HepG2 (cell line): ENCODE results near the gene VAV2.

Experiments used
- BRCA1 ChIP-seq: sonication (generic); formaldehyde crosslinking; IDR thresholded peaks from 2 replicates; pipeline ENCODE4 v1.4.0; 2020; ENCODE audit warnings: missing genetic modification reagents
- CBFB ChIP-seq: sonication (generic); formaldehyde crosslinking; IDR thresholded peaks from 2 replicates; pipeline ENCODE4 v1.4.0; 2020; ENCODE audit warnings: missing genetic modification reagents
- CTCF ChIP-seq: sonication (generic); formaldehyde crosslinking; IDR thresholded peaks from 2 replicates; pipeline ENCODE4 v1.5.0; 2020; ENCODE audit warnings: mild to moderate bottlenecking, missing genetic modification reagents, moderate library complexity
- HMGXB3 ChIP-seq: sonication (generic); formaldehyde crosslinking; IDR thresholded peaks from 2 replicates; pipeline ENCODE4 v1.4.0; 2020; ENCODE audit warnings: missing genetic modification reagents, borderline replicate concordance
- MAZ ChIP-seq, 2 experiments: sonication (generic) in 1 of 2; formaldehyde crosslinking in 1 of 2; IDR thresholded peaks; 2 replicates each; pipeline versions ENCODE4 v1.5.0 to v1.6.1; 2012 to 2020; ENCODE audit warnings: low read depth in 2 of 2, mild to moderate bottlenecking in 2 of 2, borderline replicate concordance in 1 of 2, improper control_type of control experiment in 1 of 2, low read length in 1 of 2, missing genetic modification reagents in 1 of 2, moderate library complexity in 1 of 2
- POLR2A ChIP-seq, 2 experiments: IDR thresholded peaks; 2 replicates each; pipeline ENCODE4 v1.6.1; 2011; ENCODE audit warnings: low read depth in 2 of 2, low read length in 2 of 2, mild to moderate bottlenecking in 1 of 2, moderate library complexity in 1 of 2; ENCODE audit not compliant: insufficient read depth in 1 of 2
- PRDM15 ChIP-seq: sonication (generic); formaldehyde crosslinking; IDR thresholded peaks from 2 replicates; pipeline ENCODE4 v1.4.0; 2020; ENCODE audit warnings: missing genetic modification reagents
- ZBTB8A ChIP-seq: sonication (generic); formaldehyde crosslinking; IDR thresholded peaks from 2 replicates; pipeline ENCODE4 v1.4.0; 2020; ENCODE audit warnings: mild to moderate bottlenecking, low read depth, missing genetic modification reagents, borderline replicate concordance
- ZNF124 ChIP-seq: sonication (generic); formaldehyde crosslinking; IDR thresholded peaks from 2 replicates; pipeline ENCODE4 v1.4.0; 2020; ENCODE audit warnings: missing genetic modification reagents
- ZNF274 ChIP-seq: sonication (generic); formaldehyde crosslinking; IDR thresholded peaks from 2 replicates; pipeline ENCODE4 v1.5.1; 2020; ENCODE audit warnings: mild to moderate bottlenecking, missing genetic modification reagents
- ZNF317 ChIP-seq: sonication (generic); formaldehyde crosslinking; IDR thresholded peaks from 2 replicates; pipeline ENCODE4 v1.5.0; 2020; ENCODE audit warnings: mild to moderate bottlenecking, missing genetic modification reagents
- TF ChIP-seq, protein P1 (sequence below): sonication (generic); formaldehyde crosslinking; IDR thresholded peaks from 2 replicates; pipeline ENCODE4 v1.8.1; 2022; ENCODE audit warnings: low read depth, mild to moderate bottlenecking, missing genetic modification reagents
- TF ChIP-seq, protein P2 (sequence below): conservative IDR thresholded peaks from 2 replicates; pipeline ENCODE4 v1.6.1; 2018; ENCODE audit warnings: missing genetic modification reagents

DNA sequence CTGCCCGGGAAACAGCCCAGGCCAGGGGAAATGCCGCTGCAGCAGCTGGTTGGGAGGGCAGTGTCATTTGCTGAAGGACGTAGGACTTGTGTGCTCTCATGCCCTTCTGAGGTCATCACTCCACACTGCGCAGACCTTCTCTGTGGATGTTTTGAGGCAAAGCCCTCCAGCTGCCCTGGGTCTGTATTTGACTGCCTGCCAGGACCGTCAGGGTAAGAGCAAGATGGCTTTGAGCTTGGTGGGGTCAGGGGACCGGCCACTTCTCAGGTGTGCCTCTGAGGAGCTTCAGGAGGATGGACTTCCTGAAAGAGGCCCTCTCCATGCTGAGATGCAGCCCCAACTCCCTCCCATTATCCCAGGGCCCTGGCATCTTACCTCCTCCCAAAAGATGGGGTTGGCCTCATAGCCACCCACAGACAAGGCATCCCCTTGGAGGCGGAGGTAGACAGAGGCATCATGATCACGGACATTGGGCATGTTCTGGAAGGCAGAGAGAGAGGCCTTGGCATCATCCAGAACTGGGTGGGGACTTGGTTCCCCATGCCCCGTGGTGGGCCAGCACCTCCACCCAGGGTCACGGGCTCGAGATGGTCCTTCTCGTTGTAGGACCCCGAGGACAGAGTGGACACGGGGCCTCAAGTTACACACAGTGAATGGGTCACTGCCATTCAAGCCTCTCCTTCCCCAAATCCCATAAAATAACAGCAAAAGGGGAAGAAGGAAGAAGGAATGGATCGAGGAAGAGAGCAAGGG, 273.4 kb downstream of the VAV2 start:
- TF ChIP-seq ZNF274 = no peak
- TF ChIP-seq ZBTB8A (CRISPR knock-in tag) = no peak
- no peak for TF ChIP-seq POLR2A (IDR thresholded peaks at IDR 0.05; ENCODE audit: insufficient read depth in 1 of 2, low read depth in 2 of 2, low read length in 2 of 2)
- TF ChIP-seq MAZ (IDR thresholded peaks at IDR 0.05; ENCODE audit: borderline replicate concordance, low read depth, low read length) = no peak
- TF ChIP-seq MAZ (CRISPR knock-in tag; IDR thresholded peaks at IDR 0.05; ENCODE audit: low read depth) = no peak
- no peak for TF ChIP-seq ZNF317 (CRISPR knock-in tag)
- no peak for TF ChIP-seq CTCF (CRISPR knock-in tag)
- no peak for TF ChIP-seq ZNF124 (CRISPR knock-in tag)
- TF ChIP-seq BRCA1 (CRISPR knock-in tag) = no peak
- TF ChIP-seq PRDM15 (CRISPR knock-in tag) = no peak
- TF ChIP-seq, protein P1, sequence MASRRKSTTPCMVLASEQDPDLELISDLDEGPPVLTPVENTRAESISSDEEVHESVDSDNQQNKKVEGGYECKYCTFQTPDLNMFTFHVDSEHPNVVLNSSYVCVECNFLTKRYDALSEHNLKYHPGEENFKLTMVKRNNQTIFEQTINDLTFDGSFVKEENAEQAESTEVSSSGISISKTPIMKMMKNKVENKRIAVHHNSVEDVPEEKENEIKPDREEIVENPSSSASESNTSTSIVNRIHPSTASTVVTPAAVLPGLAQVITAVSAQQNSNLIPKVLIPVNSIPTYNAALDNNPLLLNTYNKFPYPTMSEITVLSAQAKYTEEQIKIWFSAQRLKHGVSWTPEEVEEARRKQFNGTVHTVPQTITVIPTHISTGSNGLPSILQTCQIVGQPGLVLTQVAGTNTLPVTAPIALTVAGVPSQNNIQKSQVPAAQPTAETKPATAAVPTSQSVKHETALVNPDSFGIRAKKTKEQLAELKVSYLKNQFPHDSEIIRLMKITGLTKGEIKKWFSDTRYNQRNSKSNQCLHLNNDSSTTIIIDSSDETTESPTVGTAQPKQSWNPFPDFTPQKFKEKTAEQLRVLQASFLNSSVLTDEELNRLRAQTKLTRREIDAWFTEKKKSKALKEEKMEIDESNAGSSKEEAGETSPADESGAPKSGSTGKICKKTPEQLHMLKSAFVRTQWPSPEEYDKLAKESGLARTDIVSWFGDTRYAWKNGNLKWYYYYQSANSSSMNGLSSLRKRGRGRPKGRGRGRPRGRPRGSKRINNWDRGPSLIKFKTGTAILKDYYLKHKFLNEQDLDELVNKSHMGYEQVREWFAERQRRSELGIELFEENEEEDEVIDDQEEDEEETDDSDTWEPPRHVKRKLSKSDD = no peak
- no peak for TF ChIP-seq HMGXB3
- no peak for TF ChIP-seq CBFB
- TF ChIP-seq, protein P2, sequence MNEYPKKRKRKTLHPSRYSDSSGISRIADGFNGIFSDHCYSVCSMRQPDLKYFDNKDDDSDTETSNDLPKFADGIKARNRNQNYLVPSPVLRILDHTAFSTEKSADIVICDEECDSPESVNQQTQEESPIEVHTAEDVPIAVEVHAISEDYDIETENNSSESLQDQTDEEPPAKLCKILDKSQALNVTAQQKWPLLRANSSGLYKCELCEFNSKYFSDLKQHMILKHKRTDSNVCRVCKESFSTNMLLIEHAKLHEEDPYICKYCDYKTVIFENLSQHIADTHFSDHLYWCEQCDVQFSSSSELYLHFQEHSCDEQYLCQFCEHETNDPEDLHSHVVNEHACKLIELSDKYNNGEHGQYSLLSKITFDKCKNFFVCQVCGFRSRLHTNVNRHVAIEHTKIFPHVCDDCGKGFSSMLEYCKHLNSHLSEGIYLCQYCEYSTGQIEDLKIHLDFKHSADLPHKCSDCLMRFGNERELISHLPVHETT (CRISPR knock-in tag) = no peak
